Panc1 (cell line): Measurements from ENCODE around the gene KRTAP2-3. TPM values are rescaled to one million over a fixed set of nuclear protein-coding genes. Genes with fewer than 3 reads are reported as not detected.
A peak's percentile ranks its signal among the peaks of the same experiment; 100 is the strongest.

Experiments used
- ATAC-seq: fragments of 200-7000 bp; cut with Tn5 transposase; 2 replicates; pipeline ENCODE4 v1.9.1; 2020; ENCODE audit warnings: mild to moderate bottlenecking, moderate library complexity
- BruUV-seq: library from RNA; stranded (reverse); fragments of 400-500 nt; replicated peaks from 2 replicates; lab custom pipeline; 2021; lab: Mats Ljungman, UMichigan
- CTCF ChIA-PET: fragments of 300-600 bp; sonication (Branson Sonifier 250); formaldehyde crosslinking; loops from one replicate; lab custom pipeline; 2022; ENCODE audit warnings: antibody characterized with exemption; lab: Charles Lee
- POLR2A ChIA-PET: fragments of 300-600 bp; sonication (Branson Sonifier 250); formaldehyde crosslinking; loops from one replicate; lab custom pipeline; 2022; ENCODE audit warnings: antibody characterized with exemption; lab: Charles Lee
- DNase-seq: peaks from one replicate; pipeline ENCODE4 v3.0.0-alpha.2; 2010; ENCODE audit warnings: low read depth, low spot score
- H3K27ac ChIP-seq: 2 replicates; pipeline ENCODE4 v1.5.1; 2011; ENCODE audit warnings: mild to moderate bottlenecking, low read length, inconsistent platforms
- H3K27me3 ChIP-seq: fragments of 200-500 bp; sonication (Bioruptor generic); 2 replicates; pipeline ENCODE4 v1.6.0; 2014; ENCODE audit warnings: low read length, inconsistent platforms; ENCODE audit not compliant: control insufficient read depth, insufficient read depth
- H3K36me3 ChIP-seq: fragments of 200-500 bp; sonication (Bioruptor generic); 2 replicates; pipeline ENCODE4 v1.5.1; 2014; ENCODE audit warnings: inconsistent platforms, mild to moderate bottlenecking, low read length, moderate library complexity; ENCODE audit not compliant: control insufficient read depth, insufficient read depth
- H3K4me1 ChIP-seq: 2 replicates; pipeline ENCODE4 v1.5.1; 2011; ENCODE audit warnings: inconsistent platforms, mild to moderate bottlenecking, low read length, moderate library complexity; ENCODE audit not compliant: control insufficient read depth, insufficient read depth
- H3K4me3 ChIP-seq, 2 experiments: 2 replicates each; pipeline ENCODE4 v1.5.1; 2011 to 2012; ENCODE audit warnings: low read depth in 2 of 2, low read length in 2 of 2, mild to moderate bottlenecking in 2 of 2, inconsistent platforms in 1 of 2, moderate library complexity in 1 of 2
- H3K9me3 ChIP-seq: fragments of 200-500 bp; sonication (Bioruptor generic); 2 replicates; pipeline ENCODE4 v1.5.1; 2014; ENCODE audit warnings: low read depth, mild to moderate bottlenecking, inconsistent platforms, low read length, moderate library complexity; ENCODE audit not compliant: control insufficient read depth, insufficient read depth
- POLR2AphosphoS5 ChIP-seq: IDR thresholded peaks from 2 replicates; pipeline ENCODE4 v1.6.1; 2012; ENCODE audit warnings: mild to moderate bottlenecking, low read depth, low read length, moderate library complexity
- SIN3A ChIP-seq: IDR thresholded peaks from 2 replicates; pipeline ENCODE4 v1.6.1; 2012; ENCODE audit warnings: low read depth, mild to moderate bottlenecking, low read length, moderate library complexity, borderline replicate concordance; ENCODE audit not compliant: insufficient read depth
- TCF7L2 ChIP-seq: IDR thresholded peaks from 2 replicates; pipeline ENCODE4 v1.6.1; 2011; ENCODE audit warnings: mild to moderate bottlenecking, low read depth, low read length, inconsistent platforms
- in situ Hi-C: cut with HindIII; loops from 2 replicates; pipeline ENCODE4 v1.10.0; 2016; ENCODE audit warnings: low sequenced_read_pairs, low pct_unique_long_range_greater_than_20kb
- intact Hi-C: fragments of 100-400 bp; cut with micrococcal nuclease; formaldehyde crosslinking; loops from one replicate; pipeline ENCODE4 v1.10.0; 2022; ENCODE audit not compliant: unreplicated experiment
- total RNA-seq: library from RNA; stranded (reverse); gene quantifications from one replicate; pipeline ENCODE4 v1.2.1, GENCODE V29; 2021; ENCODE audit not compliant: unreplicated experiment
- TF ChIP-seq, protein P1 (sequence below): fragments of 450-650 bp; IDR thresholded peaks from 2 replicates; pipeline ENCODE4 v1.5.1; 2017; ENCODE audit warnings: mild to moderate bottlenecking
- TF ChIP-seq, protein P2 (sequence below), 2 experiments: IDR thresholded peaks; 2 replicates each; pipeline ENCODE4 v1.6.1; 2011 to 2012; ENCODE audit warnings: low read depth in 2 of 2, control low read depth in 1 of 2, low read length in 1 of 2, mild to moderate bottlenecking in 1 of 2, moderate library complexity in 1 of 2; ENCODE audit not compliant: insufficient read depth in 1 of 2

KRTAP2-3 gene
- total RNA-seq, 1 experiment from 2014 or later = not detected

DNA sequence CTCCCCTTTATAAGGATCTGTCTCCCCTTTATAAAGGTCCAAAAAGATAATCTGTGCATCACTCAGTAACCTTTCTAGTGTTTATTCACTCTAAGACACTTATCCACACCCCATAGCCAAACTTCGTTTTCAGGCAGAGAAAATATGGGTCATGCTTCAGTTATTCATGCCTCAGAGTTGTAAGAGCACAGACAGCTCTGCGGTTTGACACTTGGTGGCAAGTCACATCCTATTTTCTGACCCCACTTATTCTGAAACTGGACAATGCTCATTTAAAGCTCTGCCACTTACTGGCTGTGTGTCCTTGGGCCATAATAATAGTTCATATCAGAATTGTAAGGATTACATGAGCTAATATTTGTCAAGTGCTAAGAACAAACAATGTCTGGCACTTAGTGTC lies 10.8 kb downstream of the KRTAP2-3 start:
- 0 out of 2 replicates have a peak, but pooled peaks cover 2% of the 10 kb centered on the region for H3K27me3 ChIP-seq
- H3K4me3 ChIP-seq = no peak overlapping the region
- CTCF ChIA-PET = no interaction called here
- H3K36me3 ChIP-seq = no peaks in the 10 kb centered on the region
- intact Hi-C loops = no loop called here
- in situ Hi-C loops = no loop called here
- no peaks in the 10 kb centered on the region for H3K9me3 ChIP-seq
- ATAC-seq = 0 out of 2 replicates have a peak, but pooled peaks have one; percentile 38
- TF ChIP-seq, protein P1, sequence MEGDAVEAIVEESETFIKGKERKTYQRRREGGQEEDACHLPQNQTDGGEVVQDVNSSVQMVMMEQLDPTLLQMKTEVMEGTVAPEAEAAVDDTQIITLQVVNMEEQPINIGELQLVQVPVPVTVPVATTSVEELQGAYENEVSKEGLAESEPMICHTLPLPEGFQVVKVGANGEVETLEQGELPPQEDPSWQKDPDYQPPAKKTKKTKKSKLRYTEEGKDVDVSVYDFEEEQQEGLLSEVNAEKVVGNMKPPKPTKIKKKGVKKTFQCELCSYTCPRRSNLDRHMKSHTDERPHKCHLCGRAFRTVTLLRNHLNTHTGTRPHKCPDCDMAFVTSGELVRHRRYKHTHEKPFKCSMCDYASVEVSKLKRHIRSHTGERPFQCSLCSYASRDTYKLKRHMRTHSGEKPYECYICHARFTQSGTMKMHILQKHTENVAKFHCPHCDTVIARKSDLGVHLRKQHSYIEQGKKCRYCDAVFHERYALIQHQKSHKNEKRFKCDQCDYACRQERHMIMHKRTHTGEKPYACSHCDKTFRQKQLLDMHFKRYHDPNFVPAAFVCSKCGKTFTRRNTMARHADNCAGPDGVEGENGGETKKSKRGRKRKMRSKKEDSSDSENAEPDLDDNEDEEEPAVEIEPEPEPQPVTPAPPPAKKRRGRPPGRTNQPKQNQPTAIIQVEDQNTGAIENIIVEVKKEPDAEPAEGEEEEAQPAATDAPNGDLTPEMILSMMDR = no peak
- TF ChIP-seq, protein P2, sequence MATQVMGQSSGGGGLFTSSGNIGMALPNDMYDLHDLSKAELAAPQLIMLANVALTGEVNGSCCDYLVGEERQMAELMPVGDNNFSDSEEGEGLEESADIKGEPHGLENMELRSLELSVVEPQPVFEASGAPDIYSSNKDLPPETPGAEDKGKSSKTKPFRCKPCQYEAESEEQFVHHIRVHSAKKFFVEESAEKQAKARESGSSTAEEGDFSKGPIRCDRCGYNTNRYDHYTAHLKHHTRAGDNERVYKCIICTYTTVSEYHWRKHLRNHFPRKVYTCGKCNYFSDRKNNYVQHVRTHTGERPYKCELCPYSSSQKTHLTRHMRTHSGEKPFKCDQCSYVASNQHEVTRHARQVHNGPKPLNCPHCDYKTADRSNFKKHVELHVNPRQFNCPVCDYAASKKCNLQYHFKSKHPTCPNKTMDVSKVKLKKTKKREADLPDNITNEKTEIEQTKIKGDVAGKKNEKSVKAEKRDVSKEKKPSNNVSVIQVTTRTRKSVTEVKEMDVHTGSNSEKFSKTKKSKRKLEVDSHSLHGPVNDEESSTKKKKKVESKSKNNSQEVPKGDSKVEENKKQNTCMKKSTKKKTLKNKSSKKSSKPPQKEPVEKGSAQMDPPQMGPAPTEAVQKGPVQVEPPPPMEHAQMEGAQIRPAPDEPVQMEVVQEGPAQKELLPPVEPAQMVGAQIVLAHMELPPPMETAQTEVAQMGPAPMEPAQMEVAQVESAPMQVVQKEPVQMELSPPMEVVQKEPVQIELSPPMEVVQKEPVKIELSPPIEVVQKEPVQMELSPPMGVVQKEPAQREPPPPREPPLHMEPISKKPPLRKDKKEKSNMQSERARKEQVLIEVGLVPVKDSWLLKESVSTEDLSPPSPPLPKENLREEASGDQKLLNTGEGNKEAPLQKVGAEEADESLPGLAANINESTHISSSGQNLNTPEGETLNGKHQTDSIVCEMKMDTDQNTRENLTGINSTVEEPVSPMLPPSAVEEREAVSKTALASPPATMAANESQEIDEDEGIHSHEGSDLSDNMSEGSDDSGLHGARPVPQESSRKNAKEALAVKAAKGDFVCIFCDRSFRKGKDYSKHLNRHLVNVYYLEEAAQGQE (IDR thresholded peaks at IDR 0.05; ENCODE audit: insufficient read depth in 1 of 2, low read depth in 2 of 2, low read length in 1 of 2) = no peak
- TF ChIP-seq SIN3A (no peak), TCF7L2 (no peak), POLR2AphosphoS5 (no peak)
- POLR2A ChIA-PET = no interaction called here
- no peak overlapping the region for H3K27ac ChIP-seq
- DNase-seq = no peak
- no peaks in the 10 kb centered on the region for H3K4me1 ChIP-seq
- no TSS peak for BruUV-seq

DNA sequence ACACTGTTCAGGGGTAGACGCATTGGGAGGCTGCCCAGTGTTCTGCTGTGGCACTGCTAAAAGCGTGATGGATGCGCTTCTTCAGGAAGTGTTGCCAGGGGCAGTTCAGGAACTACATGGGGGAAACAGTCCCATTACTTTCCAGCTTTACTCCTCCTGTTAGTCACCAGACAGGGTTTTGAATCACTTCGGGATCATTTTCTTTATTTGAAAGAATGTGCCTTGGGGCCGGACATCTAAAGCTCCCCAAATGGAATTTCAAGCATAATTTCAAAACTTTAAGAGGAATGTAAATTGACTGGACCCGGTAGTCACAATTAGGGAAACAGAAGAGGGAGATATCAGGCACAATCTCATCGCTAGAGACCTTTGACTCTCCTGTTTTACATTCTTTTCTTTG lies 11.5 kb downstream of the KRTAP2-3 start:
- BruUV-seq = no TSS peak
- no peak for ATAC-seq

More for the DNA sequence above, 11.5 kb downstream of the KRTAP2-3 start:
- Histone ChIP-seq H3K27ac (no peak overlapping the region), H3K4me1 (no peaks in the 10 kb centered on the region), H3K9me3 (no peaks in the 10 kb centered on the region), H3K27me3 (0 out of 2 replicates have a peak, but pooled peaks cover 2% of the 10 kb centered on the region), H3K4me3 (no peak overlapping the region), H3K36me3 (no peaks in the 10 kb centered on the region)
- DNase-seq = no peak
- TF ChIP-seq POLR2AphosphoS5 (no peak), SIN3A (no peak), TCF7L2 (no peak)
- TF ChIP-seq, protein P1 = no peak
- TF ChIP-seq, protein P2 (IDR thresholded peaks at IDR 0.05; ENCODE audit: insufficient read depth in 1 of 2, low read depth in 2 of 2, low read length in 1 of 2) = no peak
- ChIA-PET POLR2A (no interaction called here), CTCF (no interaction called here)
- in situ Hi-C loops = no loop called here
- intact Hi-C loops = no loop called here
